Sigmoid colon (tissue), 4 donors: ENCODE data around the gene DROSHA.

Experiments
- CTCF ChIP-seq, 4 experiments: fragments of 450-650 bp in 3 of 4; fragments of 200-600 bp in 1 of 4; IDR thresholded peaks; one replicate each; pipeline ENCODE4 v1.5.1; 2016 to 2019; ENCODE audit warnings: antibody characterized with exemption in 4 of 4, mild to moderate bottlenecking in 3 of 4, moderate library complexity in 2 of 4
- EP300 ChIP-seq, 4 donors: sonication (generic); formaldehyde crosslinking; IDR thresholded peaks; one replicate each; pipeline ENCODE4 v1.6.1; 2017; ENCODE audit warnings: antibody characterized with exemption in 4 of 4
- POLR2A ChIP-seq, 2 donors: fragments of 450-650 bp; IDR thresholded peaks; one replicate each; pipeline ENCODE4 v1.6.1; 2016; ENCODE audit warnings: antibody characterized with exemption in 2 of 2, mild to moderate bottlenecking in 2 of 2, moderate library complexity in 2 of 2
- POLR2AphosphoS5 ChIP-seq, 4 donors: sonication (generic); formaldehyde crosslinking; IDR thresholded peaks; one replicate each; pipeline ENCODE4 v1.6.1; 2017; ENCODE audit warnings: antibody characterized with exemption in 4 of 4

- TF ChIP-seq CTCF (IDR thresholded peaks at IDR 0.05) (no peak), POLR2A (IDR thresholded peaks at IDR 0.05) (no peak), EP300 (IDR thresholded peaks at IDR 0.05) (no peak), POLR2AphosphoS5 (IDR thresholded peaks at IDR 0.05) (no peak)
Observed at GRCh38 chr5:31412324-31412723, 119.6 kb downstream of the DROSHA start.
